ENCODE data around the gene FZR1. TPM values are rescaled to one million over a fixed set of nuclear protein-coding genes. Genes with fewer than 3 reads are reported as not detected.
A peak's percentile ranks its signal among the peaks of the same experiment; 100 is the strongest.

FZR1 gene
- total and polyA plus RNA-seq, 5 experiments from 2014 or later = 8.1 to 65.1 (median 11.8) TPM

DNA sequence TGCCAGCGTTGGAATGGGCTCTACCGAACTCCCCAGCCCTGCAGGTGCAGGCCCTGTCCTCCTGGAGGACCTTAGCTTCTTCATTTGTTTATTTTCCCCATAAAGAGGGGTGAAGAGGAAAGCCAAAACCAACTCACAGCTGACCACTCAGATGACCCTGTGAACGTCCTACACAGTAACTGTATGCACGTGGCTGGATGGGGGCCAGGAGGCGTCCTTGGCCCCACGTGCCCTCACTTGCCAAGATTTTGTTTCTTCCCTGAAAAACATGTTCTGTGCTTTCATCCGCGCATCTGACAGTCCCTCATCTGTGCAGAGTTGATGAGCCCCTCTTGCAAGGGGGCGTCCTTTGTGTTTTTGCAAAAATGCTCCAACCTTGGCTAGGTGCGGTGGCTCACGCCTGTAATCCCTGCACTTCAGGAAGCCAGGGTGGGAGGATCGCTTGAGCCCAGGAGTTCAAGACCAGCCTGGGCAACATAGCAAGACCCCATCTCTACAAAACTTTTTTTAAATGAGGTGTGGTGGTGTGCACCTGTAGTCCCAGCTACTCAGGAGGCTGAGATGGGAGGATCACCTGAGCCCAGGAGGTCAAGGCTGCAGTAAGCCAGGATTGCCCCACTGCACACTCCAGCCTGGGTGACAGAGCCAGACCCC lies 27.6 kb downstream of the FZR1 start:
- Mint-ChIP-seq H3K9me3 (no peaks in the 10 kb centered on the region), H3K36me3 (peaks cover 0 to 38% (median 3%) of the 10 kb centered on the region in 3 donors), H3K27me3 (no peaks in the 10 kb centered on the region), H3K4me1 (peaks cover 0 to 2% (median 0%) of the 10 kb centered on the region in 4 donors), H3K27ac (no peak overlapping the region), H3K4me3 (no peak overlapping the region)
- POLR2A ChIA-PET = interaction anchor here (0.6 kb wide), 1 partner anchor 429 kb away, joined by 7 read pairs; no protein-coding TSS in a partner anchor
- ATAC-seq = no peak
- DNase-seq = no peak

GRCh38 chr19:3534375-3535234 lies 28.5 kb downstream of the FZR1 start:
- POLR2A ChIA-PET = interaction anchor here (0.6 kb wide), 1 partner anchor 428 kb away, joined by 7 read pairs; no protein-coding TSS in a partner anchor
- no peaks in the 10 kb centered on the region for H3K27me3 Mint-ChIP-seq
- peaks cover 0 to 2% (median 0%) of the 10 kb centered on the region in 4 donors for H3K4me1 Mint-ChIP-seq
- peaks cover 0 to 41% (median 6%) of the 10 kb centered on the region in 3 donors for H3K36me3 Mint-ChIP-seq
- H3K4me3 Mint-ChIP-seq = no peak overlapping the region
- H3K27ac Mint-ChIP-seq = peak overlapping the region in 4 of 10 donors; percentile 25 to 85 (median 42)
- no peak for DNase-seq
- no peak for ATAC-seq
- H3K9me3 Mint-ChIP-seq = peaks cover 0 to 3% (median 0%) of the 10 kb centered on the region in 9 donors

DNA sequence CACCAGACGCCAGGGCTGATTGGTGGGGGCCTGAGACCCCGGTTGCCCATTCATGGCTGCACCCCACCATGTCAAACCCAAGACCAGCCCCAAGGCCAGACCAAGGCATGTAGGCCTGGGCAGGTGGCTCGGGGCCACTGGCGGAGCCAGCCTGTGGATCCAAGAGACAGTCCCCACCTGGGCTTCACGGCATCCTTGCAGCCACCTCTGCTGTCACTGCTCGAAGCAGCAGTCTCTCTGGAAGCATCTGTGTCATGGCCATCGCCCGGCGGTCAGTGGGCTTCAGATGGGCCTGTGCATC lies 29.1 kb downstream of the FZR1 start:
- peak overlapping the region in 3 of 10 donors; percentile 27 to 85 (median 56) for H3K27ac Mint-ChIP-seq
- peaks cover 0 to 3% (median 0%) of the 10 kb centered on the region in 9 donors for H3K9me3 Mint-ChIP-seq
- peaks cover 0 to 2% (median 0%) of the 10 kb centered on the region in 4 donors for H3K4me1 Mint-ChIP-seq
- POLR2A ChIA-PET = no interaction called here
- ATAC-seq (no peak), DNase-seq (no peak)
- H3K27me3 Mint-ChIP-seq = no peaks in the 10 kb centered on the region
- H3K36me3 Mint-ChIP-seq = peaks cover 0 to 43% (median 9%) of the 10 kb centered on the region in 3 donors
- H3K4me3 Mint-ChIP-seq = no peak overlapping the region

GRCh38 chr19:3535563-3535965 lies 29.5 kb downstream of the FZR1 start:
- Mint-ChIP-seq H3K27me3 (no peaks in the 10 kb centered on the region), H3K36me3 (peaks cover 0 to 43% (median 9%) of the 10 kb centered on the region in 3 donors), H3K27ac (no peak overlapping the region), H3K9me3 (peaks cover 0 to 3% (median 0%) of the 10 kb centered on the region in 9 donors), H3K4me1 (peaks cover 0 to 2% (median 0%) of the 10 kb centered on the region in 4 donors), H3K4me3 (no peak overlapping the region)
- no peak for ATAC-seq
- POLR2A ChIA-PET = no interaction called here
- no peak for DNase-seq

DNA sequence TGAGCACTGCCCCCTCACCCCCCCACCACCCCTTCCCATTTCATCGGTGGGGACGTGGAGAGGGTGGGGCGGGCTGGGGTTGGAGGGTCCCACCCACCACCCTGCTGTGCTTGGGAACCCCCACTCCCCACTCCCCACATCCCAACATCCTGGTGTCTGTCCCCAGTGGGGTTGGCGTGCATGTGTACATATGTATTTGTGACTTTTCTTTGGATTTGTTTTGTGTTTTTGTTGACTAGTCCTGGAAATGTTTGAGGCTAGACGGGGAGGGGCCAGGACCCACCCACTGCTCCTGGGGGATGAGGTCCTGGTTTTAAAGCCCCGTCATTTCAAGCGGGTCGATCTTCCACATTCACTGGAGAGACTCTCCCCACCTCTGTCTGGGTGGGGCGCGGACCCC lies 29.9 kb downstream of the FZR1 start:
- Mint-ChIP-seq H3K9me3 (peaks cover 0 to 3% (median 0%) of the 10 kb centered on the region in 9 donors), H3K27me3 (no peaks in the 10 kb centered on the region), H3K27ac (no peak overlapping the region), H3K4me3 (no peak overlapping the region), H3K36me3 (peaks cover 0 to 43% (median 9%) of the 10 kb centered on the region in 3 donors), H3K4me1 (peaks cover 0 to 2% (median 0%) of the 10 kb centered on the region in 4 donors)
- POLR2A ChIA-PET = no interaction called here
- DNase-seq (no peak), ATAC-seq (no peak)

- Mint-ChIP-seq H3K36me3 (peaks cover 0 to 43% (median 9%) of the 10 kb centered on the region in 3 donors), H3K27me3 (no peaks in the 10 kb centered on the region), H3K4me3 (no peak overlapping the region), H3K4me1 (peaks cover 0 to 2% (median 0%) of the 10 kb centered on the region in 4 donors), H3K27ac (no peak overlapping the region), H3K9me3 (peaks cover 0 to 3% (median 0%) of the 10 kb centered on the region in 9 donors)
- DNase-seq = no peak
- no peak for ATAC-seq
- POLR2A ChIA-PET = interaction anchor here (1.2 kb wide), 1 partner anchor 20 kb away, joined by 3 read pairs; no protein-coding TSS in a partner anchor
Observed at GRCh38 chr19:3536429-3537100, 30.5 kb downstream of the FZR1 start.

- H3K4me1 Mint-ChIP-seq = peaks cover 0 to 2% (median 0%) of the 10 kb centered on the region in 4 donors
- POLR2A ChIA-PET = interaction anchor here (1.2 kb wide), 2 partner anchors 11 to 20 kb away, joined by 3 to 4 read pairs; no protein-coding TSS in a partner anchor
- H3K36me3 Mint-ChIP-seq = peaks cover 0 to 43% (median 9%) of the 10 kb centered on the region in 3 donors
- peaks cover 0 to 3% (median 0%) of the 10 kb centered on the region in 9 donors for H3K9me3 Mint-ChIP-seq
- H3K4me3 Mint-ChIP-seq = no peak overlapping the region
- ATAC-seq (no peak), DNase-seq (no peak)
- no peaks in the 10 kb centered on the region for H3K27me3 Mint-ChIP-seq
- peak overlapping the region in 1 of 10 donors; percentile 34 for H3K27ac Mint-ChIP-seq
Observed at GRCh38 chr19:3537101-3537437, 31.0 kb downstream of the FZR1 start.

DNA sequence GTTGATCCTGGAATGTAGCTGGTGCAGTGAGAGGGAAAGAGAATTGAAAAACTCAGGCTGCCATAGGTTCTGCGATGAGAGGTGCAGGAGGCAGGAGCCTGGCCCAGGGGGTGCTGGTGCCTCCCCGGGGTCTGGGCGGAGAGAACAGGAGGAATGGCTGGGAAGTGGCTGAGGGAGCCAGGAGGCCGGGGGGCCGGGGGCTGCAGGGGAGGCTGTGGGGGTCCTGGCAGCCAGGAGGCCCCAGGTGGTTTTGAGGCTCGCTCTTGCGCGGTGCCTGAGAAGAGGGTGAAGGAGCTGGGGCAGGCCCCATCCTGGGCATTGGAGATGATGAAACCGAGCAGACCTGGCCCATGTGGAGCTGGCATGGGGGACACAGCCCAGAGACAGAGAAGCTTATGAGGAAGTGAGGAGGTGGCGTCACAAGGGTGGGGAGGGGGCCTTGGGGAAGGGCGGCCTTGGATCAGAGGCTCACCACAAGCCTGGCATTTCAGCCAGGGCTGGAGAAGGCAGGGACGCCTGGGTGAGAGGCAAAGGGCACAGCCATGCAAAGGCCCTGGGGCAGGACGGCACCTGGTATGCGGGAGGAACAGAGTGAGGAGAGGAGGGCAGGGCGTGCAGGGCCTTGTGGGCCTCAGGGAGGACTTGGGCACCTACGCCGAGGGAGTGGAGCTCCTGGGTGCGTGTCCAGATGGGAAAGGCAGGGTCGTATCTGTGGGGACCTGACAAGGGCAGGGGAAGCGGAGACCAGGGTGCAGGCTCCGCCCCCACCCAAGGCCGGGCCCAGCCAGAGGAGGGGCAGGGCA lies 31.5 kb downstream of the FZR1 start:
- Mint-ChIP-seq H3K27ac (peak overlapping the region in 3 of 10 donors; percentile 10 to 34 (median 14)), H3K4me3 (no peak overlapping the region)
- POLR2A ChIA-PET = interaction anchor here (1.2 kb wide), 2 partner anchors 11 to 19 kb away, joined by 3 to 4 read pairs; no protein-coding TSS in a partner anchor

GRCh38 chr19:3538258-3538929 lies 32.3 kb downstream of the FZR1 start:
- Mint-ChIP-seq H3K4me3 (no peak overlapping the region), H3K9me3 (peaks cover 0 to 3% (median 0%) of the 10 kb centered on the region in 9 donors), H3K27ac (peak overlapping the region in 1 of 10 donors; percentile 10), H3K4me1 (peaks cover 0 to 2% (median 0%) of the 10 kb centered on the region in 4 donors), H3K36me3 (peaks cover 0 to 33% (median 8%) of the 10 kb centered on the region in 3 donors), H3K27me3 (no peaks in the 10 kb centered on the region)
- DNase-seq (no peak), ATAC-seq (no peak)
- POLR2A ChIA-PET = interaction anchor here (1.2 kb wide), 1 partner anchor 12 kb away, joined by 4 read pairs; no protein-coding TSS in a partner anchor

More for the DNA sequence above, 31.5 kb downstream of the FZR1 start:
- Mint-ChIP-seq H3K9me3 (peaks cover 0 to 3% (median 0%) of the 10 kb centered on the region in 9 donors), H3K36me3 (peaks cover 0 to 38% (median 9%) of the 10 kb centered on the region in 3 donors), H3K27me3 (no peaks in the 10 kb centered on the region), H3K4me1 (peaks cover 0 to 2% (median 0%) of the 10 kb centered on the region in 4 donors)
- no peak for DNase-seq
- peak in 1 of 2 donors; percentile 9 for ATAC-seq

- ATAC-seq (no peak), DNase-seq (no peak)
- Mint-ChIP-seq H3K4me3 (no peak within 1 kb of the TSS), H3K4me1 (peaks cover 0 to 2% (median 0%) of the 10 kb centered on the region in 4 donors), H3K27me3 (no peaks in the 10 kb centered on the region), H3K27ac (peak within 1 kb of the TSS in 2 of 10 donors; percentile 37 to 40), H3K36me3 (peaks cover 0 to 27% (median 6%) of the 10 kb centered on the region in 3 donors), H3K9me3 (peaks cover 0 to 3% (median 0%) of the 10 kb centered on the region in 9 donors)
- POLR2A ChIA-PET = interaction anchor here (1.4 kb wide), 1 partner anchor 18 kb away, joined by 6 read pairs; the partner anchor contains the start of gene MFSD12
Observed at GRCh38 chr19:3538965-3539755, 33.0 kb downstream of the FZR1 start, which contains the start of gene TEKTIP1. TEKTIP1 (plus strand) TSS chr19:3539174; CDS start chr19:3539178, 4 bp downstream.

Data from naive thymus-derived CD8-positive, alpha-beta T cell (primary cell).